Measurements from ENCODE around the gene HNRNPA0. TPM values are rescaled to one million over a fixed set of nuclear protein-coding genes. Genes with fewer than 3 reads are reported as not detected.

Gene HNRNPA0
- polyA plus RNA-seq, 1 donor (not counting 4 experiments of a cell fraction or from before 2014, with no cell fraction given): 11.4 TPM

- no peak for TF ChIP-seq EZH2 (IDR thresholded peaks at IDR 0.05; ENCODE audit: low read length)
- no peak for TF ChIP-seq CTCF (optimal IDR thresholded peaks at IDR 0.05 in 1 of 3, IDR thresholded peaks at IDR 0.05 in 1 of 3, conservative IDR thresholded peaks at IDR 0.05 in 1 of 3; ENCODE audit: extremely low read depth in 1 of 3, insufficient read depth in 2 of 3, low read length in 3 of 3)
- no peak for FAIRE-seq
- Histone ChIP-seq H3K9me3 (ENCODE audit: control insufficient read depth, low read depth, low read length) (no peaks in the 10 kb centered on the region), H3K9ac (ENCODE audit: control insufficient read depth, extremely low read depth, insufficient read depth, low read length) (no peak overlapping the region), H3K27ac (ENCODE audit: control insufficient read depth, insufficient read depth, low read length) (no peak overlapping the region), H4K20me1 (ENCODE audit: control insufficient read depth, extremely low read depth, insufficient read depth, low read length) (no peaks in the 10 kb centered on the region), H3K9me1 (ENCODE audit: control insufficient read depth, extremely low read depth, insufficient read depth, low read length) (no peaks in the 10 kb centered on the region), H3K4me2 (ENCODE audit: control insufficient read depth, extremely low read depth, insufficient read depth, low read depth, low read length) (no peak overlapping the region), H3K36me3 (ENCODE audit: control insufficient read depth in 2 of 2, extremely low read depth in 1 of 2, insufficient read depth in 2 of 2, low read length in 2 of 2) (no peaks in the 10 kb centered on the region), H3K27me3 (ENCODE audit: control insufficient read depth, extremely low read depth, insufficient read depth, low read length) (no peaks in the 10 kb centered on the region), H3K4me3 (ENCODE audit: control insufficient read depth in 2 of 3, extremely low read depth in 1 of 3, insufficient read depth in 2 of 3, low read depth in 1 of 3, low read length in 3 of 3) (no peak overlapping the region), H2AFZ (ENCODE audit: control insufficient read depth, low read length) (no peak overlapping the region), H3K4me1 (ENCODE audit: control insufficient read depth, extremely low read depth, insufficient read depth, low read length) (peaks cover 7% of the 10 kb centered on the region), H3K79me2 (ENCODE audit: control insufficient read depth, insufficient read depth, low read length) (no peaks in the 10 kb centered on the region)
- DNase-seq (ENCODE audit: low read depth, low spot score): no peak
- dilution Hi-C loops (cut with MboI; ENCODE audit: extremely low pct_ligation_motif_present, low sequenced_read_pairs): no loop called here
These were observed 6.1 kb upstream of the HNRNPA0 start for GRCh38 chr5:137760294-137760693.

- Histone ChIP-seq H3K9me3 (ENCODE audit: control insufficient read depth, low read depth, low read length) (no peaks in the 10 kb centered on the region), H3K9me1 (ENCODE audit: control insufficient read depth, extremely low read depth, insufficient read depth, low read length) (no peaks in the 10 kb centered on the region), H2AFZ (ENCODE audit: control insufficient read depth, low read length) (no peak overlapping the region), H3K4me2 (ENCODE audit: control insufficient read depth, extremely low read depth, insufficient read depth, low read depth, low read length) (peak overlapping the region; percentile 14), H3K27me3 (ENCODE audit: control insufficient read depth, extremely low read depth, insufficient read depth, low read length) (no peaks in the 10 kb centered on the region), H3K4me3 (ENCODE audit: control insufficient read depth in 2 of 3, extremely low read depth in 1 of 3, insufficient read depth in 2 of 3, low read depth in 1 of 3, low read length in 3 of 3) (no peak overlapping the region), H3K27ac (ENCODE audit: control insufficient read depth, insufficient read depth, low read length) (no peak overlapping the region), H3K9ac (ENCODE audit: control insufficient read depth, extremely low read depth, insufficient read depth, low read length) (no peak overlapping the region), H3K36me3 (ENCODE audit: control insufficient read depth in 2 of 2, extremely low read depth in 1 of 2, insufficient read depth in 2 of 2, low read length in 2 of 2) (no peaks in the 10 kb centered on the region), H3K4me1 (ENCODE audit: control insufficient read depth, extremely low read depth, insufficient read depth, low read length) (peaks cover 7% of the 10 kb centered on the region), H3K79me2 (ENCODE audit: control insufficient read depth, insufficient read depth, low read length) (peaks cover 4% of the 10 kb centered on the region), H4K20me1 (ENCODE audit: control insufficient read depth, extremely low read depth, insufficient read depth, low read length) (no peaks in the 10 kb centered on the region)
- DNase-seq (ENCODE audit: low read depth, low spot score) (peak; percentile 33), FAIRE-seq (peak; percentile 20)
- dilution Hi-C loops (cut with MboI; ENCODE audit: extremely low pct_ligation_motif_present, low sequenced_read_pairs): no loop called here
- TF ChIP-seq EZH2 (IDR thresholded peaks at IDR 0.05; ENCODE audit: low read length) (no peak), CTCF (optimal IDR thresholded peaks at IDR 0.05 in 1 of 3, IDR thresholded peaks at IDR 0.05 in 1 of 3, conservative IDR thresholded peaks at IDR 0.05 in 1 of 3; ENCODE audit: extremely low read depth in 1 of 3, insufficient read depth in 2 of 3, low read length in 3 of 3) (no peak)
These were observed 4.6 kb upstream of the HNRNPA0 start for GRCh38 chr5:137758715-137759306.

Measured in keratinocyte (primary cell).